Adrenal gland (tissue), 5 donors: ENCODE results near the gene DMP1.

Experiments
- POLR2A ChIP-seq, 2 donors: fragments of 450-650 bp; IDR thresholded peaks; one replicate each; pipeline ENCODE4 v1.6.1; 2017; ENCODE audit warnings: antibody characterized with exemption in 2 of 2, mild to moderate bottlenecking in 2 of 2, moderate library complexity in 1 of 2
- TF ChIP-seq, protein P1 (sequence below), 6 experiments: fragments of 450-650 bp in 4 of 6; fragments of 200-600 bp in 2 of 6; sonication (generic) in 1 of 6; IDR thresholded peaks; 1 replicate in 5 of 6; 2 replicates in 1 of 6; pipeline versions ENCODE4 v1.5.1 to v1.8.0; 2016 to 2021; ENCODE audit warnings: antibody characterized with exemption in 6 of 6, mild to moderate bottlenecking in 2 of 6, moderate library complexity in 1 of 6
- donor health status: DM: no; HTN: no; CAD: no.

- TF ChIP-seq, protein P1, sequence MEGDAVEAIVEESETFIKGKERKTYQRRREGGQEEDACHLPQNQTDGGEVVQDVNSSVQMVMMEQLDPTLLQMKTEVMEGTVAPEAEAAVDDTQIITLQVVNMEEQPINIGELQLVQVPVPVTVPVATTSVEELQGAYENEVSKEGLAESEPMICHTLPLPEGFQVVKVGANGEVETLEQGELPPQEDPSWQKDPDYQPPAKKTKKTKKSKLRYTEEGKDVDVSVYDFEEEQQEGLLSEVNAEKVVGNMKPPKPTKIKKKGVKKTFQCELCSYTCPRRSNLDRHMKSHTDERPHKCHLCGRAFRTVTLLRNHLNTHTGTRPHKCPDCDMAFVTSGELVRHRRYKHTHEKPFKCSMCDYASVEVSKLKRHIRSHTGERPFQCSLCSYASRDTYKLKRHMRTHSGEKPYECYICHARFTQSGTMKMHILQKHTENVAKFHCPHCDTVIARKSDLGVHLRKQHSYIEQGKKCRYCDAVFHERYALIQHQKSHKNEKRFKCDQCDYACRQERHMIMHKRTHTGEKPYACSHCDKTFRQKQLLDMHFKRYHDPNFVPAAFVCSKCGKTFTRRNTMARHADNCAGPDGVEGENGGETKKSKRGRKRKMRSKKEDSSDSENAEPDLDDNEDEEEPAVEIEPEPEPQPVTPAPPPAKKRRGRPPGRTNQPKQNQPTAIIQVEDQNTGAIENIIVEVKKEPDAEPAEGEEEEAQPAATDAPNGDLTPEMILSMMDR (IDR thresholded peaks at IDR 0.05), result no peak
- no peak for TF ChIP-seq POLR2A (IDR thresholded peaks at IDR 0.05)
Measured at GRCh38 chr4:87662871-87663270, 12.8 kb downstream of the DMP1 start.
